ENCODE measurements around the gene SMTNL2. TPM values are rescaled to one million over a fixed set of nuclear protein-coding genes. Genes with fewer than 3 reads are reported as not detected.

SMTNL2 gene
- total RNA-seq, 1 experiment from 2014 or later, result 39.3 TPM

- Histone ChIP-seq H3K4me1 (no peaks in the 10 kb centered on the region), H3K27me3 (replicated peaks; ENCODE audit: control insufficient read depth, insufficient read depth, low read length) (no peaks in the 10 kb centered on the region), H3K9me3 (no peaks in the 10 kb centered on the region), H3K4me3 (ENCODE audit: low read depth, low read length) (no peak overlapping the region), H3K36me3 (ENCODE audit: control insufficient read depth, insufficient read depth, low read length) (no peaks in the 10 kb centered on the region)
- ChIA-PET POLR2A (no interaction called here), CTCF (interaction anchor here (0.6 kb wide), 2 partner anchors 11 to 71 kb away, joined by 3 to 9 read pairs; no protein-coding TSS in a partner anchor)
- Mint-ChIP-seq H3K36me3 (ENCODE audit: insufficient read depth, unreplicated experiment) (peaks cover 38% of the 10 kb centered on the region), H3K9me3 (ENCODE audit: unreplicated experiment) (no peaks in the 10 kb centered on the region), H3K4me3 (ENCODE audit: unreplicated experiment) (no peak overlapping the region), H3K27ac (ENCODE audit: unreplicated experiment) (no peak overlapping the region), H3K27me3 (ENCODE audit: insufficient read depth, unreplicated experiment) (no peaks in the 10 kb centered on the region), H3K4me1 (ENCODE audit: low read depth, unreplicated experiment) (no peaks in the 10 kb centered on the region)
- intact Hi-C loops (cut with micrococcal nuclease; ENCODE audit: unreplicated experiment), result no loop called here
- no TSS peak for BruUV-seq (replicated peaks)
- no peak for DNase-seq
- TF ChIP-seq, protein P1, sequence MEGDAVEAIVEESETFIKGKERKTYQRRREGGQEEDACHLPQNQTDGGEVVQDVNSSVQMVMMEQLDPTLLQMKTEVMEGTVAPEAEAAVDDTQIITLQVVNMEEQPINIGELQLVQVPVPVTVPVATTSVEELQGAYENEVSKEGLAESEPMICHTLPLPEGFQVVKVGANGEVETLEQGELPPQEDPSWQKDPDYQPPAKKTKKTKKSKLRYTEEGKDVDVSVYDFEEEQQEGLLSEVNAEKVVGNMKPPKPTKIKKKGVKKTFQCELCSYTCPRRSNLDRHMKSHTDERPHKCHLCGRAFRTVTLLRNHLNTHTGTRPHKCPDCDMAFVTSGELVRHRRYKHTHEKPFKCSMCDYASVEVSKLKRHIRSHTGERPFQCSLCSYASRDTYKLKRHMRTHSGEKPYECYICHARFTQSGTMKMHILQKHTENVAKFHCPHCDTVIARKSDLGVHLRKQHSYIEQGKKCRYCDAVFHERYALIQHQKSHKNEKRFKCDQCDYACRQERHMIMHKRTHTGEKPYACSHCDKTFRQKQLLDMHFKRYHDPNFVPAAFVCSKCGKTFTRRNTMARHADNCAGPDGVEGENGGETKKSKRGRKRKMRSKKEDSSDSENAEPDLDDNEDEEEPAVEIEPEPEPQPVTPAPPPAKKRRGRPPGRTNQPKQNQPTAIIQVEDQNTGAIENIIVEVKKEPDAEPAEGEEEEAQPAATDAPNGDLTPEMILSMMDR (IDR thresholded peaks at IDR 0.05; ENCODE audit: insufficient read depth in 1 of 2, low read depth in 1 of 2, low read length in 1 of 2, severe bottlenecking in 1 of 2, unreplicated experiment in 1 of 2), result no peak
Measured at GRCh38 chr17:4537451-4538235, 46.7 kb upstream of the SMTNL2 start.

DNA sequence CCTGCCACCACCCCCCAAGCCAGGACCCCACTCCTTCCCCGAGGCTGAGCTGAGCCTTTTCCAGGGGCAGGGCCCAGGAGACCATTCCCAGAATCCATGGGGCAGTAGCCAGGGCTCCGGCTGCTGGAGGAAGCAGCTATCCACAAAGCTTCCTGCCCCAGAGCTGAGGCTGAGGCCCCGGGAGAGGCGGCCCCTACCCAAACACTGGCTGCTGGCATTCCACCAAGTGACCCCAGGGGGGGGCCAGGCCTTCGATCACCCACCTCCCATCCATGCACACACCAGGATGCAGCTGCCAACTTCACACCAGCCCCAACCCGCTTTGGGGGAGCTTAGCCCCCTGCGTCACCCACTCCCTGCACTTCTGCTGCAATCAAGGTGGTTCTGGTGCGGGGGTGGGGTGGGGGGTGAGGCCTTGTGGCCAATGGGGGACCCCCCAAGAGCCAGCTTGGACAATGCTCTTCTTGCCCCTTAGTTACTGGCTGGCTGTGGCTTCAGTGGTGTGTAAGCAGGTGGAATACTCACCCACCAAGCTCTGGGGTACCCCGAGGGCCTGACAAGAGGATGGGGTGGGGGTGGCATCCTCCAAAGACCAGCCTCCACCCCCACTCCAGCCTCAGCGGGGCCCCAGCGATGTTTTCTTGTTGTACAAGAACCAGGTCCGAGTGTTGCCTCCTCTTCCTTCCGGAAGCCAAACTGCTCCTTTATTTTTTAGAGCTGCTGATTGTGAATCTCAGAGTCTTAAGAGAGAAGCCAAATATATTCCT lies 45.9 kb upstream of the SMTNL2 start:
- TF ChIP-seq, protein P1 (IDR thresholded peaks at IDR 0.05; ENCODE audit: insufficient read depth in 1 of 2, low read depth in 1 of 2, low read length in 1 of 2, severe bottlenecking in 1 of 2, unreplicated experiment in 1 of 2), result no peak
- no peaks in the 10 kb centered on the region for H3K4me1 ChIP-seq
- no TSS peak for BruUV-seq (replicated peaks)
- DNase-seq, result no peak
- H3K4me3 ChIP-seq (ENCODE audit: low read depth, low read length), result no peak overlapping the region
- no peaks in the 10 kb centered on the region for H3K36me3 ChIP-seq (ENCODE audit: control insufficient read depth, insufficient read depth, low read length)
- Mint-ChIP-seq H3K4me3 (ENCODE audit: unreplicated experiment) (no peak overlapping the region), H3K27ac (ENCODE audit: unreplicated experiment) (no peak overlapping the region), H3K27me3 (ENCODE audit: insufficient read depth, unreplicated experiment) (no peaks in the 10 kb centered on the region), H3K4me1 (ENCODE audit: low read depth, unreplicated experiment) (no peaks in the 10 kb centered on the region), H3K9me3 (ENCODE audit: unreplicated experiment) (no peaks in the 10 kb centered on the region), H3K36me3 (ENCODE audit: insufficient read depth, unreplicated experiment) (peaks cover 41% of the 10 kb centered on the region)
- intact Hi-C loops (cut with micrococcal nuclease; ENCODE audit: unreplicated experiment), result no loop called here
- no peaks in the 10 kb centered on the region for H3K27me3 ChIP-seq (replicated peaks; ENCODE audit: control insufficient read depth, insufficient read depth, low read length)
- ChIA-PET CTCF (interaction anchor here (0.6 kb wide), 1 partner anchor 10 kb away, joined by 3 read pairs; no protein-coding TSS in a partner anchor), POLR2A (no interaction called here)
- no peaks in the 10 kb centered on the region for H3K9me3 ChIP-seq

DNA sequence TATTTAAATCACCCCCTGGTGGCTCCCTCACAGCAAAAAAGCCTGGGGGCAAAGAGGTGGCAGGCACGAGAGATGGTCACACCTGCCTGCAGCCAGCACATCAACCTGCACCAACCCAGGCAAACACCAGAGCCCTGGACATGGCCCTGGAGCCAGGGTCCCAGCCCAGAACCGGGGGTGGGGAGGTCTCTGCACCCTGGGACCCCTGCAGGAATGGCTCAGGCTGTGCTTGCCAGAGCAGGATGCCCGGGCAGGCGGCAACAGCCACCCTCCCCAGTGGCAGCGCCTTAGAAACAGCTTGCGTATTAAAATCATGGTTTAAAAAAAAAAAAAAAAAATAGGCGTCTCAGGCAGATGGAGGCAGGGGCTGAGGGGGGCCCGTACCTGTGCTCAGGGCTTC lies 45.3 kb upstream of the SMTNL2 start:
- BruUV-seq (replicated peaks), result no TSS peak
- Histone ChIP-seq H3K4me1 (no peaks in the 10 kb centered on the region), H3K36me3 (ENCODE audit: control insufficient read depth, insufficient read depth, low read length) (no peaks in the 10 kb centered on the region), H3K4me3 (ENCODE audit: low read depth, low read length) (no peak overlapping the region), H3K9me3 (no peaks in the 10 kb centered on the region), H3K27me3 (replicated peaks; ENCODE audit: control insufficient read depth, insufficient read depth, low read length) (no peaks in the 10 kb centered on the region)
- Mint-ChIP-seq H3K27me3 (ENCODE audit: insufficient read depth, unreplicated experiment) (no peaks in the 10 kb centered on the region), H3K36me3 (ENCODE audit: insufficient read depth, unreplicated experiment) (peaks cover 41% of the 10 kb centered on the region), H3K4me3 (ENCODE audit: unreplicated experiment) (no peak overlapping the region), H3K9me3 (ENCODE audit: unreplicated experiment) (no peaks in the 10 kb centered on the region), H3K27ac (ENCODE audit: unreplicated experiment) (no peak overlapping the region), H3K4me1 (ENCODE audit: low read depth, unreplicated experiment) (no peaks in the 10 kb centered on the region)
- DNase-seq, result no peak
- ChIA-PET CTCF (no interaction called here), POLR2A (no interaction called here)
- intact Hi-C loops (cut with micrococcal nuclease; ENCODE audit: unreplicated experiment), result no loop called here
- TF ChIP-seq, protein P1 (IDR thresholded peaks at IDR 0.05; ENCODE audit: insufficient read depth in 1 of 2, low read depth in 1 of 2, low read length in 1 of 2, severe bottlenecking in 1 of 2, unreplicated experiment in 1 of 2), result no peak
